Fibroblast of the aortic adventitia (primary cell): ENCODE data around the gene KCNQ2. TPM values are rescaled to one million over a fixed set of nuclear protein-coding genes. Genes with fewer than 3 reads are reported as not detected.

Source experiments
- DNase-seq: peaks from one replicate; pipeline ENCODE4 v3.0.0-alpha.2; 2010; ENCODE audit warnings: low read depth
- H3K4me3 ChIP-seq: 2 replicates; pipeline ENCODE4 v1.5.1; 2011; ENCODE audit warnings: low read depth, mild to moderate bottlenecking, control low read depth, low read length, moderate library complexity
- total RNA-seq: library from RNA; depleted of rRNA; stranded (reverse); fragments of >200 nt; gene quantifications from 2 replicates; pipeline ENCODE4 v1.2.3, GENCODE V29; 2012; ENCODE audit warnings: low replicate concordance
- TF ChIP-seq, protein P1 (sequence below): IDR thresholded peaks from 2 replicates; pipeline ENCODE4 v1.5.1; 2011; ENCODE audit warnings: mild to moderate bottlenecking, low read length, control low read depth, inconsistent platforms; ENCODE audit not compliant: insufficient read depth

KCNQ2 gene
- total RNA-seq, 1 donor, result not detected

DNA sequence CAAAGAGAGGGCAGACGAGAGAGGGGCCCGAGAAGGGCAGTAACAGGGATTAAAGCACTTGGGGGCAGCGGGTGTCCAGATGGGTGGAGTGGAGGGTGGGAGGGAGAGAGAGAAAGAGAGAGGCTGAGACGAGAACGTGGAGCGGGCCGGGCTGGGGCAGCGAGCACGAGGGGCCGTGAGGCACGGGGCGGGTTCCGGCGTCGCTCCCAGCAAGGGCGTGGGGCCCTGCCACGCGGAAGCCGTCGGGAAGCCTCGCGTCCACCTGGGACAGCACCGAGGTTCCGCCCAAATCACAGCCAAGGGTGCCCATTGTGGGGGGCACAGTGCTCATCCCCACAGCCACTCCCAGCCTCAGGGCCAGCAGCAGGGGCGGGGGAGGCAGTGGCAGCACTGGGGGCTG, 49.8 kb downstream of the KCNQ2 start:
- TF ChIP-seq, protein P1, sequence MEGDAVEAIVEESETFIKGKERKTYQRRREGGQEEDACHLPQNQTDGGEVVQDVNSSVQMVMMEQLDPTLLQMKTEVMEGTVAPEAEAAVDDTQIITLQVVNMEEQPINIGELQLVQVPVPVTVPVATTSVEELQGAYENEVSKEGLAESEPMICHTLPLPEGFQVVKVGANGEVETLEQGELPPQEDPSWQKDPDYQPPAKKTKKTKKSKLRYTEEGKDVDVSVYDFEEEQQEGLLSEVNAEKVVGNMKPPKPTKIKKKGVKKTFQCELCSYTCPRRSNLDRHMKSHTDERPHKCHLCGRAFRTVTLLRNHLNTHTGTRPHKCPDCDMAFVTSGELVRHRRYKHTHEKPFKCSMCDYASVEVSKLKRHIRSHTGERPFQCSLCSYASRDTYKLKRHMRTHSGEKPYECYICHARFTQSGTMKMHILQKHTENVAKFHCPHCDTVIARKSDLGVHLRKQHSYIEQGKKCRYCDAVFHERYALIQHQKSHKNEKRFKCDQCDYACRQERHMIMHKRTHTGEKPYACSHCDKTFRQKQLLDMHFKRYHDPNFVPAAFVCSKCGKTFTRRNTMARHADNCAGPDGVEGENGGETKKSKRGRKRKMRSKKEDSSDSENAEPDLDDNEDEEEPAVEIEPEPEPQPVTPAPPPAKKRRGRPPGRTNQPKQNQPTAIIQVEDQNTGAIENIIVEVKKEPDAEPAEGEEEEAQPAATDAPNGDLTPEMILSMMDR, result no peak
- H3K4me3 ChIP-seq, result no peak overlapping the region
- DNase-seq, result no peak

DNA sequence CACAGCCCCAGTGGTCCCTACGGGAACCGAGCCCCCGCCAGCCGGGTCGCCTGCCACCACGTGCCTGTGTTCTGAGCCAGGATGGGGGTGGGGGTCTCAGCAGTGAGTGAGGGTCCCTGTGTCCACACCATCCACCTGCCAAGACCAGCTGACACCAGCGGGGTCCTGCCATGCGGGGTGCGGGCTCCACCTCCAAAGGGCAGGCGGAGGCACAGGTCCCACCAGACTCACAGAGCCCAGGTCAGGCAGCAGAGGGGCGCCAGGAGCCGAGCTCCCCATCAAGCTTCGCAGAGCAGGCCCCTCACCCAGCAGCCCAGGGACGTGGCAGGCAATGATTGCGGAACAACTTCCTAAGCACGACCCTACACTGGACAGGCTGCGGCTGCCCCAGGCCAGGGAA, 50.5 kb downstream of the KCNQ2 start:
- no peak overlapping the region for H3K4me3 ChIP-seq
- no peak for DNase-seq
- TF ChIP-seq, protein P1, result no peak

DNA sequence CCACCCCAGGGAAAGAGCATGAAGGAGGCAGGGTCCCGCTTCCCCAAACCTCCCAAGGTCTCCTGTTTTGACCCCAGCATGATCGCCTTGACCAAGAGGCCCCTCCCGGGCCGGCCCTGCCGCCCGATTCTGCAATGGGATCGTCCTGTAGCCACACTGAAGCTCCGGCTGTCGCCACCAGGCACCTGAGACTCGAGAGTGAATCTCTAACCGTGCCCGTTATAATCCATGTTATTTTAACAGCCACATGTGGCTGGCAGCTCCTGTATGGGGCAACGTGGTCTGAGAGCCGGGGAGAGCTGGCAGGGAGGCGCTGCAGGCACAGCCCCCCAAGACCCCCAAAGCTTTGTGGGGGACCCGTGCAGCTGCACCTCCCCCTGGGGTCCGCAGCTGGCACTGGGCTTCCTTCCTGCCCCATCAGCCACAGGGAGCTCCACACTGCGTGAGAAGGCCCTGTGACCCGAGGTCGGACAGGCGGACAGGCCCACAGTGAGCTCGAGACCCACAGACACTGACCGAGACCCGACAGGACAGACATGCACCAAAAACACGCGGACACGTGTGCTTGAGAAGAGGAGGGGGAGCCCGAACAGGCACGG, 51.3 kb downstream of the KCNQ2 start:
- DNase-seq, result no peak
- TF ChIP-seq, protein P1, result no peak
- H3K4me3 ChIP-seq, result no peak overlapping the region

DNA sequence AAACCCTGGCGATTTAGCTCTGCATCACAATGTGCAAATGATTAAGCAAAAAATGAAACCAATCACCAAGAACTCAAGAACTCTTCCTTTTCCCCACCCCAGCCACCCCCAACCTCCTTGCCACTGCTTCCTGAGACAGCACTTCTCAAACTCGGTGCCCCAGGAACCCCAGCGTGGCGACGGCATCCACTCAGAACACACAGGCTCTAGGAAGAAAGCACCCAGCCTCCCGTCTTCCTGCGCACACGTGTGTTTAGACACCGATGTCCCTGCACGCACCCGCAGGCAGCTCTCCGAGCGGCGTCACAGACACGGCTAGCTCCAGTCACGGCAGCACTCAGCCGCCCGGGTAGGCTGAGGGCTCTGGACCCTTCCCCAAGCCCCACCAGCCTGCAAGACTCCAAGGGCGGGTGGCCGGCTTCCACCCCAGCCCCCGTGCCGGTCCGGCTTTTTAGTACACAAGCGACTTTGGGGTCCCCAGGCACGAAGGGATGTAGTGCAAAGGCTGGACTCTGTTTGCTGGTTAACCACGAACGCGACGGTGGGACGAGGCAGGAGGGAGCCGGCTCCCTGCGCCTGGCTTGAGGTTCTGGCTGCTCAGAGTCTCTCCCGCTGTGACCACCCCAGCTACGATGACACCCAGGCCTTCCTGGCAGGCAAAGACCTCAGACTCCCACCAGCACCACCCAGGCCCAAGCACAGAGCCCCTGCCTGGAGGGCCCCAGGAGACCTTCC, 51.9 kb downstream of the KCNQ2 start:
- TF ChIP-seq, protein P1, result no peak
- DNase-seq, result no peak

DNA sequence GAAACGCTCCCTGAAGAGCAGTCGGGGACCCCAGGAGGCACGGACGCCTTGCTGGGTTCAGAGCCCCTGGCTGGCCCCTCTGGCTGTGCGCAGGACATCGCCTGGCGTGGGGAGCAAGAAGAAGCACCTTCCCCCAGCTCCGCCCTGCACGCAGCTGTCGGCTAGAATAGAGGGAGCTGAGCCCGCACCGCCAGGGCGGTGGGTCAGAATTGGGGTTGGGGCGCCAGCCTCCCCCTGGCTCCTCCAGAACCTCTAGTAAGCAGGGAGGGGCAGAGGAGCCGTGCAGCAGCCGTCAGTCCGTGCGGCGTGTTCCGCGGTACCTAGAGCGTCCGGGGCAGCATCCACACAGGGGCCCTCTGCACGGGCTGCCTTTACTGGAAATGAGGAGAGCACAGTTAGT, 53.2 kb downstream of the KCNQ2 start:
- no peak overlapping the region for H3K4me3 ChIP-seq
- TF ChIP-seq, protein P1, result no peak
- DNase-seq, result no peak

More for the DNA sequence above, 51.9 kb downstream of the KCNQ2 start:
- no peak overlapping the region for H3K4me3 ChIP-seq

DNA sequence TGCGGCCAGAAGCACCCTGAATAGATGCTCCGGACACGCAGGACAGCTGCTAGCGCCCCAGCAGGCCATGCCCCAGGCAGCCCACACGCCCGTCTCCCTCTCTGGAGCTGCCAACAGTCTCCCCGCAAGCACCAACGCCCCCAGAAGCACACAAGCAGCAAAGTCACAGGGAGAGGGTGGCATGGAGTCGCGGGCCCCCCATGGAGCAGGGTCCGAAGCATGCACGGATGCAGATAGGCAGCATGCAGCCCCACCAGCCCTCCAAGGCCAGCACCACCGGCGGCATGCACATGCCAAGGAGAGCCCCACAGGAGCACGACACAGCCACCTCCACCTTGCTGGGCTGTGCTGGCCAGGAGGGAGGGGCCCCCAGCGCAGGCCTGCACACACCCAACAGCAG, 53.8 kb downstream of the KCNQ2 start:
- TF ChIP-seq, protein P1, result no peak
- DNase-seq, result no peak
- H3K4me3 ChIP-seq, result no peak overlapping the region
